ENCODE results near the gene CSMD2.

Gene CSMD2

GRCh38 chr1:33866281-33866680 is 298.7 kb downstream of the CSMD2 start:
- no peak for DNase-seq (ENCODE audit: low read depth in 1 of 2, low spot score in 1 of 2)

GRCh38 chr1:33864460-33865389 is 300.3 kb downstream of the CSMD2 start:
- DNase-seq (ENCODE audit: low read depth in 1 of 2, low spot score in 1 of 2): no peak

GRCh38 chr1:33863779-33864178 is 301.3 kb downstream of the CSMD2 start, which contains the start of gene HMGB4:
HMGB4 (plus strand) TSS chr1:33864079; CDS start chr1:33864192, 113 bp downstream.
- DNase-seq (ENCODE audit: low read depth in 1 of 2, low spot score in 1 of 2): no peak

- DNase-seq (ENCODE audit: low read depth in 1 of 2, low spot score in 1 of 2): no peak
Measured at GRCh38 chr1:33860671-33861070, 304.4 kb downstream of the CSMD2 start.

GRCh38 chr1:33854091-33854490 is 310.9 kb downstream of the CSMD2 start:
- DNase-seq (ENCODE audit: low read depth in 1 of 2, low spot score in 1 of 2): no peak

DNA sequence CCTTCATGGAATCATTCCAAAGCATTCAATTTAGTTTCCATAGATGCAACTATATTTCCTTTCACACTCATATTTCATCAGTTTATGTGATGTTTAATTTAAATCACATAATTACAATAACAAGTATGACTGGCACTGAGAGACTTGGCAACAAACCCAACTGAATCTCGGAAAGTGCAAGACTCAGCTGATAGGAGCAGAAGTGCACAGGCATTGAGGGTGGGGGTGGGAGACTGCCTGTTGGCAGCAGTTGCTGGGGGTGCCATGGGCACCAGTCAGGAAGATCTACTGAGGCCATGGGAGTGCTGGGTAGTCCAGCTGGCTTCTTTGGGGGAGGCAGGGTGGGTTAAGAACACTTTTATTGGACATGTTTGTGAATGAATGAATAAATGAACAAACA is 311.6 kb downstream of the CSMD2 start:
- no peak for DNase-seq (ENCODE audit: low read depth in 1 of 2, low spot score in 1 of 2)

GRCh38 chr1:33852711-33853110 is 312.3 kb downstream of the CSMD2 start:
- no peak for DNase-seq (ENCODE audit: low read depth in 1 of 2, low spot score in 1 of 2)

- DNase-seq (ENCODE audit: low read depth in 1 of 2, low spot score in 1 of 2): no peak
Measured at GRCh38 chr1:33850481-33850880, 314.5 kb downstream of the CSMD2 start.

GRCh38 chr1:33849211-33849610 is 315.8 kb downstream of the CSMD2 start:
- DNase-seq (ENCODE audit: low read depth in 1 of 2, low spot score in 1 of 2): no peak

- DNase-seq (ENCODE audit: low read depth in 1 of 2, low spot score in 1 of 2): no peak
Measured at GRCh38 chr1:33848205-33848937, 316.7 kb downstream of the CSMD2 start.

DNA sequence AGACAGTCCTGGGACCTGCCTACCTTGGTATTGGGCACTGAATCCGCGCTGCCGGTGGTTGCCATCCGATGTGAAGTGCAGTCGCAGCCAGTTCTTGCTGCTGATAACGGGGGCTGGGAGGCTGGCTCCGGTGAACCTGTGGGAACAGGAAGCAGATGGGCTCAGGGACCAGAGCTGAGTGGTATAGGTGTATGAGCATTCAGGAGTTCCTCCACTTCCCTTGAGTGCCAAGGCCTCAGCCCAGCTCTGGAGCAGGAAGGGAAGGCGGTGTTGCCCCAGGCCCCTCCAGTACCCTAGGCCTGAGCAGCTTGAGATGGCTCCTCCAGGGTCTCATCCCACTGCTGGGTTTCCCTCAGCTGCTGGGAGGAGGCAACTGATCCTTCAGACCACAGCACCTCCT is 318.2 kb downstream of the CSMD2 start:
- no peak for DNase-seq (ENCODE audit: low read depth in 1 of 2, low spot score in 1 of 2)

DNA sequence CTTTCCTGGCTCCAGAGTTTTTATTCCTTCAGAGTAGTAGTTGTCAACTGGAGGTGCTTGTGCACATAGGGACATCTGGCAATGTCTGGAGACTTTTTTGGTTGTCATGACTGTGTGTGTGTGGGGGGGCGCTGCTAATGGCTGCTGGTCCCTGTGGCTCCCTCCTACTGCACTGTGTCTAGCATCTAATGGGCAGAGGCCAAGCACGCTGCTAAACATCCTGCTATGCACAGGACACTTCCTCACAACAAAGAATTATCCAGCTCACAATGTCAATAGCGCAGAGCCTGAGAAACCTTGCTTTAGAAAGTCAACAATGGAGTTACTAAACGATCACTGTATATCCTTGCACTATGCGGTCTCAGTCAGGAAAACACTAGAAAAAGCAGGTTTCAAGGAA is 320.9 kb downstream of the CSMD2 start:
- DNase-seq (ENCODE audit: low read depth in 1 of 2, low spot score in 1 of 2): no peak

- no peak for DNase-seq (ENCODE audit: low read depth in 1 of 2, low spot score in 1 of 2)
Measured at GRCh38 chr1:33842348-33842747, 322.7 kb downstream of the CSMD2 start.

DNA sequence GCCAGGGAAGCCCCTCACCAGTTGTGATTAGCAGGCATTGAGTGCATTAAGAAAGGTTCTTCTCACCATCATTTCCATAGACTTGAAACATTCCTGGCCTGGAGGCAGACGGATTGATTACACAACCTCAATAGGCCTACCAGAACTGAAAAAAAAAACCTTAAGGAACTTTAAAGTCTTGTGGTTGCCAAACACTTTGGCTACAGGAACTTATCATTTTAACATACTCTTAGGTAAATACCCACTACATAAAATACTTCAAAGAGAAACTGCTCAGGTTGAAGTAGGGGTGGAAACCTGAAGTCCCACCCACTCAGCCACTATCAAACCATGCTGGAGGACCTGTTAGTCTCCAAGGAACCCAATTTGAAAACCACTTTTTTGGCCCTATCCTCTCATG is 323.5 kb downstream of the CSMD2 start:
- no peak for DNase-seq (ENCODE audit: low read depth in 1 of 2, low spot score in 1 of 2)

DNA sequence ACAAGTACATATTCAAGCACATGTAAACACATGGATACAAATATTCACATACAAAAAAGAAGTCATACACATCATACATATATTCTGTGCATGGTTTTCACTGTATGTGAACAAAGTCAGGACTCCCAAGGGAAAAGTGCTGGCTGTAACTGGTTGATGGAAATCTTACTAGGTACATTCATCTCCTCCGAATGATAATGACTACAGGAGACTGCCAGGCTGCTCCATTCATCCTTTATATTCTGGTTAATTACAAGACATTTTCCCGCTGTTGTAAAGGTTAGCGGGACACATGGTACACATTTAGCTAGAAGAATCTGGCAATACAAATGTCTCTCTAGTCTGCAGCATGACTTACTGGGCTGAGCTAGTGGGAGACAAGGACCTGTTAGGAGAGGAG is 327.4 kb downstream of the CSMD2 start:
- DNase-seq (ENCODE audit: low read depth in 1 of 2, low spot score in 1 of 2): no peak

GRCh38 chr1:33836911-33837310 is 328.1 kb downstream of the CSMD2 start:
- no peak for DNase-seq (ENCODE audit: low read depth in 1 of 2, low spot score in 1 of 2)

DNA sequence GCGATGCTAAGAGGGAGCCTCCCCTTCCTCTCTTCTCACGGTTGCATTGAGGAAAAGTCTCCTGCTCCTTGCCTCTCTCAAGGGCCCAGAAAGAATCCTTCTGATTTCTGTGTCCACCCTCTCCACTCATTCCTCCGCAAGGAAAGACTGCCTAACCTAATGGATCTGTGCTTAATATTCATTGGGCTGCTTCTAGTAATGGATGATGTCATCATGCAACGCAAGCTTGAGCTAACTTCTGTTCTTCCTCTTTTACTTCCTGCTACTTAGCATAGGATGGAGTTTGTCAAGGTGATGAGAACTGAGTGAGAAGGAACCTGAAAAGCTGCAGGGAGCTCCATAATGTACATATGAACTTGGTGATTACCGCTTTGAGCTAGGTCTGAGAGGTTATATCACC is 336.4 kb downstream of the CSMD2 start:
- DNase-seq (ENCODE audit: low read depth in 1 of 2, low spot score in 1 of 2): no peak

GRCh38 chr1:33828059-33828458 is 337.0 kb downstream of the CSMD2 start:
- DNase-seq (ENCODE audit: low read depth in 1 of 2, low spot score in 1 of 2): no peak

GRCh38 chr1:33826711-33827110 is 338.3 kb downstream of the CSMD2 start:
- DNase-seq (ENCODE audit: low read depth in 1 of 2, low spot score in 1 of 2): no peak

DNA sequence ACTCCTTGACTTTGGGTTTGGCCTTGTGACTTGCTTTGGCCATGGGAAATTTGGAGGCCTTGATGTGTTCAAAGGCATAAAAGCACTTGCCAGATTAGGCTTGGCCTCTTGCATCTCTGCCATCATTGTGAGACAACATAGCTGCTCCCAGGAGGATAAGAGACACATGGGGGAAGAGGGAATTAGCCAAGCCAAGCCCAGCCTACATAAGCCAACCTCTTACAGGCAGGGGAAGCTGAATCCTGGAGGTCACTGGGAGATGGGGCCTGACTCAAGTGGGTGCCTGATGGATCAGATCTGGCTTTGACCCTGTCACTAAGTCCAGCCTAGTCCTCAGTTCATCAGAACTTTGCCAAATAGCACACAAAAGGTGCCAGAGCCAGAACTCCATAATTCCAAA is 338.7 kb downstream of the CSMD2 start:
- DNase-seq (ENCODE audit: low read depth in 1 of 2, low spot score in 1 of 2): no peak

DNA sequence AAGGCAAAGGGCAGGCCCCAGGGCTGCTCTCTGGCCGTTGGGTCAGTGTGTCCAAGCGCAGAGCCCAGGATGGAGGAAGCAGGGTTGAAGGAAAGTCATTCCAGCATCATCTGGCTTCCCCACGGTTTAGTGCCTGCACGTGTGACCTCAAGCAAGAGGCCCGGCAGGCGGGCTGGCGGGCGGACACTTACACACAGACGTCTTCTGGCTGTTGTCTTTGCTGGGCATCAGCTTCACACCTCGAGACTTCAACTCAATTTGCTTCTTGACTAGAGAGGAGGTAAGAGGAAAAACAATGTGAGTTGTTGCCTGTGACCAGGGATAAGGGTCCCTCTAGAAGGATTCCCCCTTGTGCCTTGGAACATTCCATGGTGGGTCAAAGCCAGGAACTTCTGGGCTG is 339.5 kb downstream of the CSMD2 start:
- DNase-seq (ENCODE audit: low read depth in 1 of 2, low spot score in 1 of 2): no peak

- DNase-seq (ENCODE audit: low read depth in 1 of 2, low spot score in 1 of 2): no peak
Measured at GRCh38 chr1:33824971-33825370, 340.1 kb downstream of the CSMD2 start.

Measured in stimulated activated CD4-positive, alpha-beta T cell treated with anti-CD3 and anti-CD28 coated beads, Interleukin-15, amount 100 ng/mL, for 1 hour (primary cell).